GM12892 (cell line): ENCODE data around the gene RNU1-3.
"Not testable (repeated sequence)": the region's sequence is repeated elsewhere in the genome, so short reads cannot be mapped to it uniquely, and the experiment has no call there.

ENCODE experiments used
- POLR2A ChIP-seq: IDR thresholded peaks from 2 replicates; pipeline ENCODE4 v1.6.1; 2011; ENCODE audit warnings: low read depth, low read length, control low read depth
- POLR2AphosphoS5 ChIP-seq: IDR thresholded peaks from 2 replicates; pipeline ENCODE4 v1.6.1; 2011; ENCODE audit warnings: low read depth, low read length, control low read depth
- TAF1 ChIP-seq: IDR thresholded peaks from 2 replicates; pipeline ENCODE4 v1.6.1; 2011; ENCODE audit warnings: low read depth, mild to moderate bottlenecking, control low read depth, low read length, borderline replicate concordance

DNA sequence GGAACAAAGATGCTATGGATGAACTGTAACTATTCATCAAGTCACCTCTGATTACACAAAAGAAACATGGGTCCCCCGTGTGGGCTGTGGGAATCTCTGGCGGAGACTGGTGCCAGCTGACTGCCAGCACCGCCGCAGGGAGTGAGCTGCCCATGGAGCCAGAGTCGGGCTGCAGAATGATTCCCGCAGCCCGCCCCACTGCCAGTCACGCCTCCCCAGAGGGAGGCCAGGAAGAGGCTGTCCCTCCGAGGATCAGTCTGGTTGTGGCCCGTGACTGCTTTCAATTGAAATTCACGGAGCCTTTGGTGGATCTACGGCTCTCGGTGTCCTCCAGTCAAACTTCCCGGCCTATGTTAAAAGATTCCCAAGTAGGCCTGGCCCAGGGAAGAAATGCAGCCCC lies 45.8 kb upstream of the RNU1-3 start:
- TF ChIP-seq POLR2A, POLR2AphosphoS5, TAF1: not testable (repeated sequence)
